SHP77 (cell line): ENCODE results near the gene RAB24.
"Not testable (repeated sequence)": the region's sequence is repeated elsewhere in the genome, so short reads cannot be mapped to it uniquely, and the experiment has no call there.

Source experiments
- DNase-seq, 2 experiments: peaks; one replicate each; lab custom pipeline; 2025; lab: John Stamatoyannopoulos, UW

The RAB24 gene

GRCh38 chr5:177303121-177303924 lies at the start of gene RAB24, which contains the start of gene PRELID1:
Gene RAB24 (minus strand): TSS chr5:177303719. CDS start chr5:177303288, 431 bp downstream.
Gene PRELID1 (plus strand): TSS chr5:177303799. CDS start chr5:177303986, 187 bp downstream.
- DNase-seq, result peak; percentile 80 to 83

- DNase-seq, result no peak
Measured at GRCh38 chr5:177353093-177353492, 49.6 kb upstream of the RAB24 start.

- DNase-seq, result peak; percentile 90
Measured at GRCh38 chr5:177351392-177352329, 48.1 kb upstream of the RAB24 start, which contains the start of gene LMAN2. Gene LMAN2 (minus strand): TSS chr5:177351668. CDS start chr5:177351647, 21 bp downstream.

GRCh38 chr5:177350776-177351391 lies 47.4 kb upstream of the RAB24 start:
- DNase-seq, result no peak

- DNase-seq, result no peak
Measured at GRCh38 chr5:177349762-177350161, 46.2 kb upstream of the RAB24 start.

- DNase-seq, result no peak
Measured at GRCh38 chr5:177349362-177349647, 45.8 kb upstream of the RAB24 start.

GRCh38 chr5:177347699-177348098 lies 44.2 kb upstream of the RAB24 start:
- no peak for DNase-seq

- DNase-seq, result no peak
Measured at GRCh38 chr5:177346820-177347219, 43.3 kb upstream of the RAB24 start.

- DNase-seq, result no peak
Measured at GRCh38 chr5:177344891-177345290, 41.4 kb upstream of the RAB24 start.

- DNase-seq, result no peak
Measured at GRCh38 chr5:177343777-177344176, 40.3 kb upstream of the RAB24 start.

- DNase-seq, result not testable (repeated sequence)
Measured at GRCh38 chr5:177343000-177343399, 39.5 kb upstream of the RAB24 start.

- no peak for DNase-seq
Measured at GRCh38 chr5:177339107-177339638, 35.7 kb upstream of the RAB24 start.

GRCh38 chr5:177338251-177339106 lies 35.0 kb upstream of the RAB24 start:
- no peak for DNase-seq

GRCh38 chr5:177336603-177337494 lies 33.3 kb upstream of the RAB24 start:
- DNase-seq, result no peak

GRCh38 chr5:177336112-177336511 lies 32.6 kb upstream of the RAB24 start:
- DNase-seq, result peak; percentile 12 to 20

GRCh38 chr5:177335701-177336065 lies 32.2 kb upstream of the RAB24 start:
- DNase-seq, result no peak

- no peak for DNase-seq
Measured at GRCh38 chr5:177334781-177335700, 31.5 kb upstream of the RAB24 start.

GRCh38 chr5:177334155-177334551 lies 30.6 kb upstream of the RAB24 start:
- DNase-seq, result no peak
